Measurements from ENCODE around the gene ALDH4A1. TPM values are rescaled to one million over a fixed set of nuclear protein-coding genes. Genes with fewer than 3 reads are reported as not detected.

ALDH4A1 gene
- total and polyA plus RNA-seq, 9 of the 15 experiments (the other 6 are each of a cell fraction or from before 2014, with no cell fraction given), result 0.27 to 31.4 (median 16.6) TPM

DNA sequence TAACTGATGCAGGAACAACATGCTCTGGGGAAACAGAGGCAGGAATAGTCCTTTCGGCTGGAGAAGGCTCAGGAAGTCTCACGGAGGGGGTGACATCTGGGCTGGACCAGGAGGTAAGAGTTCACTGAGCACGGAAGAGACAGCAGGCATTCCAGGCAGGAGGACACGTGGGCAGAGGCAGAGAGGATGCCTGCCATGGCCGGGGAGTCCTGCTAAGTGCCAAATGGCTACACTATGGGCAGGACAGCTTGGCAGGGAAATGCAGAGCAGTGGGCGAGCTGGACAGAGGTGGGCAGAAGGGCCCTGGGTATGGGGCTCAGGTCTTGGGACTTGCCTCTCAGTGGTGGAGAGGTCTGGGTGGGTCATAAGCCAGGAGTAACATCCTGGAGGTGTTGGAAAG lies 17.6 kb downstream of the ALDH4A1 start (continued):
- TF ChIP-seq, protein P1, sequence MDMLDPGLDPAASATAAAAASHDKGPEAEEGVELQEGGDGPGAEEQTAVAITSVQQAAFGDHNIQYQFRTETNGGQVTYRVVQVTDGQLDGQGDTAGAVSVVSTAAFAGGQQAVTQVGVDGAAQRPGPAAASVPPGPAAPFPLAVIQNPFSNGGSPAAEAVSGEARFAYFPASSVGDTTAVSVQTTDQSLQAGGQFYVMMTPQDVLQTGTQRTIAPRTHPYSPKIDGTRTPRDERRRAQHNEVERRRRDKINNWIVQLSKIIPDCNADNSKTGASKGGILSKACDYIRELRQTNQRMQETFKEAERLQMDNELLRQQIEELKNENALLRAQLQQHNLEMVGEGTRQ (CRISPR knock-in tag; IDR thresholded peaks at IDR 0.05), result no peak
- TF ChIP-seq RB1 (IDR thresholded peaks at IDR 0.05; ENCODE audit: low read depth) (no peak), MYNN (IDR thresholded peaks at IDR 0.05) (no peak), MYNN (CRISPR knock-in tag; IDR thresholded peaks at IDR 0.05) (no peak)
- TF ChIP-seq, protein P2, sequence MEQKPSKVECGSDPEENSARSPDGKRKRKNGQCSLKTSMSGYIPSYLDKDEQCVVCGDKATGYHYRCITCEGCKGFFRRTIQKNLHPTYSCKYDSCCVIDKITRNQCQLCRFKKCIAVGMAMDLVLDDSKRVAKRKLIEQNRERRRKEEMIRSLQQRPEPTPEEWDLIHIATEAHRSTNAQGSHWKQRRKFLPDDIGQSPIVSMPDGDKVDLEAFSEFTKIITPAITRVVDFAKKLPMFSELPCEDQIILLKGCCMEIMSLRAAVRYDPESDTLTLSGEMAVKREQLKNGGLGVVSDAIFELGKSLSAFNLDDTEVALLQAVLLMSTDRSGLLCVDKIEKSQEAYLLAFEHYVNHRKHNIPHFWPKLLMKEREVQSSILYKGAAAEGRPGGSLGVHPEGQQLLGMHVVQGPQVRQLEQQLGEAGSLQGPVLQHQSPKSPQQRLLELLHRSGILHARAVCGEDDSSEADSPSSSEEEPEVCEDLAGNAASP (IDR thresholded peaks at IDR 0.05), result no peak

DNA sequence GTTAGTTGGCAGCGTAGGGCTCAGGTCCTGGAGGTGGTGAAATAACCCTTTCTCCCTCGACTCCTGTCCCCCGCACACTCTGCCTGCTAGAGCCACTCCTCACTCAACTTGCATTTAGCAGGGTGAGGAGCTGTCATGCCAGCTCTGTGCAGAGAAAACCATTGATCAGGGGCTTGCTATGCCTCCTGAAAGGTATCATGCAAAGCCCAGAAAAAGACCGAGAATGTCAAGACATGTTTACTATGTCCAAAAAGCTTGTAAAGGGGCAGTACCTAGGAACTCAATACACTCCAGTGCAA lies 18.0 kb downstream of the ALDH4A1 start:
- H3K4me3 ChIP-seq, result no peak overlapping the region
- no peak overlapping the region for H3K9ac ChIP-seq (ENCODE audit: insufficient read depth in 1 of 2, low read depth in 2 of 2, low read length in 2 of 2)
- no peak for DNase-seq (ENCODE audit: extremely low read depth in 1 of 4, low spot score in 3 of 4)
- no peaks in the 10 kb centered on the region for H3K79me2 ChIP-seq (ENCODE audit: control insufficient read depth, insufficient read depth, low read length)
- H3K27me3 ChIP-seq (ENCODE audit: control insufficient read depth in 2 of 2, insufficient read depth in 2 of 2, low read length in 2 of 2), result no peaks in the 10 kb centered on the region
- 21% methylated on average over 4 of the region's 4 CpGs for WGBS (ENCODE audit: insufficient coverage, low coverage, missing lambda C conversion rate)
- ChIA-PET CTCF (ENCODE audit: low intra/inter-chr PET ratio) (interaction anchor here (0.7 to 7.0 kb wide), 7 partner anchors 18 to 766 kb away, joined by 3 to 108 read pairs (median 5); partner anchors contain the start of gene ALDH4A1), POLR2A (interaction anchor here (0.6 to 1.1 kb wide), 5 partner anchors 9 to 358 kb away, joined by 3 to 5 read pairs (median 3); no protein-coding TSS in a partner anchor)
- H3K4me2 ChIP-seq (ENCODE audit: insufficient read depth, low read length), result no peak overlapping the region
- H4K20me1 ChIP-seq (replicated peaks; ENCODE audit: control insufficient read depth, insufficient read depth, low read length), result peaks cover 3% of the 10 kb centered on the region; the same call in 1 of the 2 replicates
- in situ Hi-C loops (cut with MboI), result loop anchor here (10.0 kb wide), 2 partner anchors 360 to 770 kb away; no protein-coding TSS in a partner anchor
- no peak for FAIRE-seq
- peak; percentile 25; the same call in 2 of the 3 replicates for ATAC-seq
- no TSS peak for BruUV-seq (replicated peaks)
- TF ChIP-seq ZNF583 (CRISPR knock-in tag; IDR thresholded peaks at IDR 0.05) (no peak), HDGF (IDR thresholded peaks at IDR 0.05) (0 out of 2 replicates have a peak, but pooled peaks have one; percentile 4), PHB (CRISPR knock-in tag; IDR thresholded peaks at IDR 0.05) (no peak)
- no peak overlapping the region for H3K27ac ChIP-seq (ENCODE audit: extremely low read depth, low read depth, low read length)
- no peak overlapping the region for H2AFZ ChIP-seq (ENCODE audit: low read depth, low read length)
- H3K4me1 ChIP-seq (replicated peaks in 1 of 2; ENCODE audit: control insufficient read depth in 2 of 2, insufficient read depth in 2 of 2, low read length in 2 of 2), result peaks cover 0 to 13% of the 10 kb centered on the region in 2 experiments; a peak in 1 of 5 replicates
- intact Hi-C loops (cut with micrococcal nuclease), result loop anchor here (1.0 kb wide), 1 partner anchor 29 kb away; no protein-coding TSS in a partner anchor
- H3K9me1 ChIP-seq (ENCODE audit: control insufficient read depth, insufficient read depth, low read length), result no peaks in the 10 kb centered on the region
- no peaks in the 10 kb centered on the region for H3K9me3 ChIP-seq (replicated peaks; ENCODE audit: control insufficient read depth, insufficient read depth, low read depth, low read length)
- H3K36me3 ChIP-seq (ENCODE audit: control insufficient read depth, insufficient read depth, low read length), result peaks cover 12% of the 10 kb centered on the region; the same call in 1 of the 3 replicates
